Erythroblast (primary cell): ENCODE results near the gene RRP8.

Source experiments
- GATA1 ChIP-seq: IDR thresholded peaks from 2 replicates; pipeline ENCODE4 v1.6.1; 2011; ENCODE audit warnings: low read depth, mild to moderate bottlenecking, control low read depth, low read length, moderate library complexity
- POLR2A ChIP-seq: IDR thresholded peaks from 2 replicates; pipeline ENCODE4 v1.6.1; 2011; ENCODE audit warnings: mild to moderate bottlenecking, low read length

- TF ChIP-seq POLR2A (no peak), GATA1 (no peak)
These were observed 738 bp upstream of the RRP8 start for GRCh38 chr11:6604081-6604626.
